Measurements from ENCODE around the gene TMEM132D.

DNA sequence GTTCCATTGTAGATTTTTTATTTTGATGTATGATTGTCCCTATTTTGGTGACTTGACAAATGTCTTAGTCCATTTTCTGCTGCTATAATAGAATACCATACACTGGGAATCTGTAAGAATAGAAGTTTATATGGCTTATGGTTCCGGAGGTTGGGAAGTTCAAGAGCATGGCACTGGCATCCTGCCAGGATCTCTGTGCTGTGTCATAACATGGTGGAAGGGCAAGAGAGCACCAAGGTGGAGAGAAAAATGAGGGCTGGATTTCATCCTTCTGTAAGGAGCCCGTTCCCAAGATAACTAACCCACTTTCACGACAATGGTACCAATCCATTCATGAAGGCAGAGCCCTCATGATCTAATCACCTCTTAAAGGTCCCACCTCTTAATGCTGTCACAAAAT lies 176.7 kb downstream of the TMEM132D start:
- TF ChIP-seq, protein P1, sequence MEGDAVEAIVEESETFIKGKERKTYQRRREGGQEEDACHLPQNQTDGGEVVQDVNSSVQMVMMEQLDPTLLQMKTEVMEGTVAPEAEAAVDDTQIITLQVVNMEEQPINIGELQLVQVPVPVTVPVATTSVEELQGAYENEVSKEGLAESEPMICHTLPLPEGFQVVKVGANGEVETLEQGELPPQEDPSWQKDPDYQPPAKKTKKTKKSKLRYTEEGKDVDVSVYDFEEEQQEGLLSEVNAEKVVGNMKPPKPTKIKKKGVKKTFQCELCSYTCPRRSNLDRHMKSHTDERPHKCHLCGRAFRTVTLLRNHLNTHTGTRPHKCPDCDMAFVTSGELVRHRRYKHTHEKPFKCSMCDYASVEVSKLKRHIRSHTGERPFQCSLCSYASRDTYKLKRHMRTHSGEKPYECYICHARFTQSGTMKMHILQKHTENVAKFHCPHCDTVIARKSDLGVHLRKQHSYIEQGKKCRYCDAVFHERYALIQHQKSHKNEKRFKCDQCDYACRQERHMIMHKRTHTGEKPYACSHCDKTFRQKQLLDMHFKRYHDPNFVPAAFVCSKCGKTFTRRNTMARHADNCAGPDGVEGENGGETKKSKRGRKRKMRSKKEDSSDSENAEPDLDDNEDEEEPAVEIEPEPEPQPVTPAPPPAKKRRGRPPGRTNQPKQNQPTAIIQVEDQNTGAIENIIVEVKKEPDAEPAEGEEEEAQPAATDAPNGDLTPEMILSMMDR (IDR thresholded peaks at IDR 0.05), result no peak
- TF ChIP-seq POLR2A (IDR thresholded peaks at IDR 0.05), result no peak
